ENCODE results near the gene PODXL2.
"Not testable (repeated sequence)": the region's sequence is repeated elsewhere in the genome, so short reads cannot be mapped to it uniquely, and the experiment has no call there.

The PODXL2 gene

GRCh38 chr3:127628788-127629466, at the start of gene PODXL2:
PODXL2 (plus strand) TSS chr3:127629185; CDS start chr3:127629220, 35 bp downstream.
- DNase-seq (ENCODE audit: low read depth in 3 of 3): no peak

GRCh38 chr3:127580327-127581060, 48.5 kb upstream of the PODXL2 start:
- DNase-seq (ENCODE audit: low read depth in 3 of 3): no peak

- no peak for DNase-seq (ENCODE audit: low read depth in 3 of 3)
These were observed 44.3 kb upstream of the PODXL2 start for GRCh38 chr3:127584734-127585133.

GRCh38 chr3:127585163-127585812, 43.7 kb upstream of the PODXL2 start:
- no peak for DNase-seq (ENCODE audit: low read depth in 3 of 3)

DNA sequence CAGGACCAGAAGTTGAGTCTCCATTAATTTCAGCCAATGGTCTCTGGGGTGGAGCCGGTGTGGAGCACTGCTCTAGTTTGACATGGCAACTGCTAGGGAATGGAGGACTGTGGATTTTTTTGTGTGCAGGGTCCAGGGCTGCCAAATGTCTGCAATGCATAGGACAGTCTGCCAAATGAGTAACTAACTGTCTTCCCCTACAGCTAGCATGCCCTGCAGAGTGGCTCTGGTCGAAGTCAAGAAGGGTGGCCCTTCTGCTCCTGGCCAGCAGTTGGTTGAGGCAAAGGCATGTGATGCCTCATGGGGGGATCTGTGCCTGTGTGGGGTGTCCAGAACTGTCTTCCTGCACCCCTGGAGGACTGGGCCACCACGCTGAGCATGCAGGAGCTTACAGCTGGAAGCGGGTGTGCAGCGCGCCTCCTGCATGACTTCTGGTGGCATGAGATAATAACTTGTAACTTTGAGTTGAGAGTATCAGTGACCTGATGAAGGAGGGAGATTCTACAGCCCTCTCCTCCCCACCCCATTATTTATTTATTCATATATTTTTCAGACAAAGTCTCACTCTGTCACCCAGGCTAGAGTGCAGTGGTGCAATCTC, 43.1 kb upstream of the PODXL2 start:
- no peak for DNase-seq (ENCODE audit: low read depth in 3 of 3)

- no peak for DNase-seq (ENCODE audit: low read depth in 3 of 3)
These were observed 41.1 kb upstream of the PODXL2 start for GRCh38 chr3:127587876-127588275.

DNA sequence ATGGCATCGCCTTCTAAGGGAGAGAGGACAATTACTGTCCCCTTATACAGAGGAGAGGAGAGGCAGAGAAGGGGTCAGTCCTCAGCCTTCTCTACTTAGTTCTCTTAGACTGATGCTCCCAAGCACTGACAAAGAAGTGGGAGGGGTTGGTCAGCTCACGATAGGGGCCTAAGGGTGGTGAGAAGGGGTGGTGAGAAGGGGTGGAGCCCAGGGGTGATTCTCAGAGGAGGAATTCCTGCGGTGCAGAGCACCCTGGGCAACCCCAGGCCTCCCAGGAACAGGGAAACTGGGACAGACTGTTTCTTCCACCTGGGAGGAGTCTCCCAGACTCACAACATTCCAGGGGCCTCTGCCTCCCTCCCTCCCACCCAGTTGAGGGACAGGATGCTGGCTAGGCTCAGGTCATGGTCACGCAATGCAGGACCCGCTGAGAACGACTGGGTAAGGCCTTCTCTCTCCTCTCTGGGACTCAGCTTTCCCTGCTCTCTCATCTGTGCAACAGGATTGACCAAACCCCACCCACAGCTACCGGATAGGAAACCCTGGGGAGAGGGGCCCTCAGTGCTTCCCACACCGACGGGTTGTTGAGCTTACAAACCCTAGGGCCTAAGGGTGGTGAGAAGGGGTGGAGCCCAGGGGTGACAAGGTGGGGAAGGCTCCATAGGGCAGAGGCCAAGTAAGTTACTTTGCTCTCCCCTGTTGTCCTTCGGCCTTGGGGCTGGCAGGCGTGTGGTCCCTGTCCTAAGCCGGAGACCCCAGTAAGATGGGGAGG, 40.0 kb upstream of the PODXL2 start:
- peak in 1 of 3 donors; percentile 23 for DNase-seq (ENCODE audit: low read depth in 3 of 3)

DNA sequence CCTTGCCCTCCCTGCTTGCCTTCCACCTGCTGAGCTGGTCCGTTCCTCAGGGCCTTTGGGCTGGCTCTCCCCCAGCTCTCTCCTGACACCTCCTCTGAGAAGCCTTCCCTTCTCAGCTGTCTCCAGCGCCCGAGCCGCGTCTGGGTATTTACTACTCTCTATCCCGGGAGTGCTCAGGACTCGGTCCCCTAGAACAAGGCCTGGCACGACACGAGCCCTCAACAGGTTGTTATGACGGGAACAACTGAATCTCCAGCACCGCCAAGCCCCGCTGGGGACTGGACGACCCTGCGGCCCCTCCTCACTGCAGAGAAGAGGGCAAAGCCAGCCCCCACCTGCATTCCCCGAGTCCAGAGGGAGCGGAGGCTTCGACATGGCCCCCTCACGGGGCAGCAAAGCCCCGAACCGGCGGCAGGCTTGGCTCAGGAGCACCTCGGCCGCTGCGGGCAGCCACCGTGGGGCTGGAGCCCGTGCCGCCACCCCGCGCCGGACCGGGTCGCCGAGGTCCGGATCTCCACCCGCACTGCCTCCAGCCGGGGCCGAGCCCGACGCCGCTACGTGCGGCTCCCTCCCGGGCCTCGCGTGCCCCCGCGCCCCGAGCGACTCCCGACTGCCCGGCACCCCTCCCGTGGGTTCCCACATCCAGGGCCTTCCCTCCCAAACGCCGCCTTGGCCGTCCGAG, 39.2 kb upstream of the PODXL2 start:
- no peak for DNase-seq (ENCODE audit: low read depth in 3 of 3)

DNA sequence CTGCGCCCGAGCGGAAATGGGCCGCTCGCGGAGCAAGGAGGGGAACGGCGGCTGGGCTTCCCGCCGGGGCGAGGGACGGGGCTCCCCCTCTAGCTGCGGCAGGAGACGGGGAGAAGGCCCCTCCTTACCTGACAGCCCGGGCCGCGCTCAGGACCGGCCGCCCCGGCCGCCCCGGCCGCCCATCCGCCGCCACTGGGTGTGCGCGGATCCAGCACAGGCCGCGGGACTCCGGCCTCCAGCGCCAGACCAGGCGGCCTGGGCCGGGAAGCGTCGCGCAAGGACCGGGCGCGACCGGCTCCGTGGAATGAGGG, 38.7 kb upstream of the PODXL2 start:
- DNase-seq (ENCODE audit: low read depth in 3 of 3): peak in 1 of 3 donors; percentile 30

DNA sequence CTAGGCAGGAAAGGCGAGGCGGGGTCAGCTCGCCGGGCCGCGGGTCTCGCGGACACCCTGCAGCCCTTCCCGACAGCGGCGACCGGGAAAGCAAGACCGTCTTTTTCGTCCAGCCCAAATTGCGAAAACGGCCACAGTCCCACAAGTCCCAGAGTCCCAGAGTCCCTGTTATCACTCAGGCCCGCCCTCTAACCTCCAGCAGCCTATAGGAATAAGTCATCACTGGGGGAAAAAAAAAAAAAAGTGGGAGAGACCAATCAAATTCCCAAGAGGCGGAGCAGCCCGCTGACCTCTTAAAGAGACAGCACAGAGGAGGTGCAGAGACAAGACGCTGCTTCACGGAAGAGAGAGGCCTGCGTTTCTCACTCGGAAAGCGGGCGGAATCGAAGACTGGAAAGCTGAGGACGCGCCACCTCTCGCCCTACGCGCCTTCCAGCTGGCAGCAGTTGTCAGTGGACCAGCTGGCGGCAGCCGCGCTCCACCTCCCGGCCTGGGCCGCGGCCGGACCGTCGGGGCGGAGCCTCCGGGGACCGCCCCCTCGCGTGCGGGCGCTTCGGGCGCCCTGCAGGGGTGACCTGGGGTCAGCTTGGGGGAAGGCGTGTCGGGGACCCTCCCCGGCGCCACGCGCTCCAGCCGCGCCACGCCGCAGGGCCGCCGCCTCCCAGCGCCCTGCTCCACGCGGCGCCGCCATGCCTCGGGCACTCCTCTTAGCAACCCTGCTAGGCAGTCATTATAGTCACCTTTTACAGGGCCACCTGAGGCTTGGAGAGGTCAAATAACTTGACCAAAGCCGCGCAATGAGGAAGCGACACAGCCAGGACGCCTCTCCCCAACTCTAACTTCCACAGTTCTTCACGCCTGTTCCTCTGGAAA, 38.2 kb upstream of the PODXL2 start, which contains the start of gene TPRA1:
Gene TPRA1 (minus strand): TSS at position 141 of the 873 bp plus-strand sequence. CDS start 10,587 bp downstream, outside the sequence.
- DNase-seq (ENCODE audit: low read depth in 3 of 3): peak; percentile 51 to 71 (median 60)

DNA sequence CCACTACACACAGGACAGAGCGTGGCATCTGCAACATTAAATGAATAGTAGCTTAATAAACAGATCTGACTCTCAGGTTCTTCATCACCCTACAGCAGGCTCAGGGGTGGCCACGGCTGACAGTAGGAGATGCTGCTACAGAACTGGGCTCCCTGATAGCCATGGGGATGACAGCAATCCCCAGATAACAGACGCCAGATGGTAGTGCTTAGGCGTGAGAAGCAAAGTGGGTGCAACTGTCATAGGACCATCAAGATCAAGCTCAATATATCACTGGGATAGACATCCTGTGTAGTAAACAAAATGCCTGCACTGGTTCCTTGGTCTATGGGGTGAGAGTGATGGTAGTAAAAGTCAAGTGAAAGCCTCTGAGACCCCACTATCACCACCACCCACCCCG, 35.8 kb upstream of the PODXL2 start:
- no peak for DNase-seq (ENCODE audit: low read depth in 3 of 3)

GRCh38 chr3:127595303-127595702, 33.7 kb upstream of the PODXL2 start:
- no peak for DNase-seq (ENCODE audit: low read depth in 3 of 3)

DNA sequence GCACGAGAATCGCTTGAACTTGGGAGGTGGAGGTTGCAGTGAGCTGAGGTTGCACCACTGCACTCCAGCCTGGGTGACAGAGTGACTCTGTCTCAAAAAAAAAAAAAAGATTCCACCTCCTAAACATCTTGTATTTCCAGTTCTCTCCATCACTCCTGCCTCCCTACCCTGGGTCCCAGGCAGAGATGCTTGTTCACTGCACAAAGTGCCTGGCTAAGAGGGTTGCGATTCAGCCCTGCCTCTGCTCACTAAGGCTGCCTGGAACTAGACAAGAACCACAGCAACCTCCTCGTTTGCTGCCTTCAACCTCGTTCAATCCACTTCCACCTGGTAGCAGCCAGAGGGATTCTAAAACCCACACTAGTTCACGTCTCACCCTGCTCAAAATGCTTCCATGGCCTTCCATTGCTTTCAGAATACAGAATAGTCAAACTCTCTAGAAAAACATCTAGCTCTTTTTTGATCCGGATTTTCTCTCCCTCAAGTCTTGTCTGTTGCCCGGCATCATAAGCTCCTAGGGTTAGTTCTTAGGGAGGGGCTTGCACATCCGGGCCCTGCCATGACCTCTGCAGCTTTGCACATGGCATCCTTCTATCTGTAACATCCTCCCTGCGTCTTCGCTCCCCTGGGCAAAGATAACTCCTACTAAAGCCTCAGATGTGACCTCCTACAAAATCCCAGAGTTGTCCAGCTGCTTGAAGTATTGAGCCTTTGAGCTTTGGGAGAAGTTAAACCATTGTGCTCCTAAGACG, 31.8 kb upstream of the PODXL2 start:
- no peak for DNase-seq (ENCODE audit: low read depth in 3 of 3)

DNA sequence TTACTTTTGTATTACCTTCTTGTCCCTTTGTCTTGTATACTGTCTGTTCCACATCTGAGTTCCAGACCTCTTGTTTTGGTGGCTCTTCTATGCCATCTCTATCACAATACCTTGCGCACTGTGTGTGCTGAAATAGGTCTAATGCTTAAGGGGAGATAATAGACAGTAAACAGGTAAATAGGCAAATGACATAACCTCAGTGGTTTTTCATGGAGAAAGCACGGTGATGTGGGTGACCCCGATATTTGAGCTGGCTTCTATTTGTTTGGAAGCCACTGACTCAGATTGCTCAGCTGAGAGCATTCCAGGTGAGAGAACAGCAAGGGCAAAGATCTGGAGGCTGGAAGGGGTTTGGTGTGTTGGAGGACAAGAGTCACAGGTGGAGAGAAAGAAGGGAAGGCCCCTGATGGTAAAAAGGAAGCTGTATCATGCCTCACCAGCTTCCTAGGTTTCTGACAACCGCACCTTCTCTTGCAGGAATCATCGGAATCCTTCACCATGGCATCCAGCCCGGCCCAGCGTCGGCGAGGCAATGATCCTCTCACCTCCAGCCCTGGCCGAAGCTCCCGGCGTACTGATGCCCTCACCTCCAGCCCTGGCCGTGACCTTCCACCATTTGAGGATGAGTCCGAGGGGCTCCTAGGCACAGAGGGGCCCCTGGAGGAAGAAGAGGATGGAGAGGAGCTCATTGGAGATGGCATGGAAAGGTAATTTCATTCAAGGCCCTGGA, 30.0 kb upstream of the PODXL2 start:
- no peak for DNase-seq (ENCODE audit: low read depth in 3 of 3)

DNA sequence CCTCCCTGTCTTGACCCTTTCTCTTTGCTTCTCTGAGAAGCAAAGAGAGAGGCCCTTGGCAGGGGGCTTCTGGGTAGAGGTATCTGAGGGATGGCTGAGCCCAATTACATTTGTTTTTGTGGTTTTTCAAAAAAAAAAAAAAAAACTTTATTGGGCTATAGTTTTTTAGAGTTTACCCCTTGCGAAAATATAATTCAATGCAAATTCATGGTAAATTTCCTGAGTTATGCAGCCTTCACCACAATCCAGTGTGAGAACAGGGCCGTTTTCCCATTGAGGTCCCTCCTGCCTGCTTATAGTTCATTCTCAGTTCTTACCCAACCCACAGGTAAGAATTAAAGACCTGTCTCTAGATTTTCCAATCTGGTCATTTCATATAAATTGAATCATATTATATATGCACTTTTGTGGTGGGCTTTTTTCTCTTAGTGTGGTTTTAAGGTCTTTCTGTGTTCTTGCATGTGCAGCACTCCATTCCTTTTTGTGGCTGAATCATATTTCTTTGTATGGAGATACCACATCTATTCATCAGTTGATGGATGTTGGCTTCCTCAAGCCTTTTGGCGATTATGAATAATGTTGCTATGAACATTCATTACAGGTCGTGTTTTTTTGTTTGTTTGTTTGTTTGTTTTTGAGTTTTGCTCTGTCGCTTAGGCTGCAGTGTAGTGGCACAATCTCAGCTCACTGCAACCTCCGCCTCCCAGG, 28.1 kb upstream of the PODXL2 start:
- no peak for DNase-seq (ENCODE audit: low read depth in 3 of 3)

GRCh38 chr3:127604035-127604434, 24.9 kb upstream of the PODXL2 start:
- no peak for DNase-seq (ENCODE audit: low read depth in 3 of 3)

- no peak for DNase-seq (ENCODE audit: low read depth in 3 of 3)
These were observed 24.3 kb upstream of the PODXL2 start for GRCh38 chr3:127604546-127605165.

GRCh38 chr3:127605547-127605946, 23.4 kb upstream of the PODXL2 start:
- not testable (repeated sequence) for DNase-seq (ENCODE audit: low read depth in 3 of 3)
